Measurements from ENCODE around the gene FOXN1.

The FOXN1 gene

DNA sequence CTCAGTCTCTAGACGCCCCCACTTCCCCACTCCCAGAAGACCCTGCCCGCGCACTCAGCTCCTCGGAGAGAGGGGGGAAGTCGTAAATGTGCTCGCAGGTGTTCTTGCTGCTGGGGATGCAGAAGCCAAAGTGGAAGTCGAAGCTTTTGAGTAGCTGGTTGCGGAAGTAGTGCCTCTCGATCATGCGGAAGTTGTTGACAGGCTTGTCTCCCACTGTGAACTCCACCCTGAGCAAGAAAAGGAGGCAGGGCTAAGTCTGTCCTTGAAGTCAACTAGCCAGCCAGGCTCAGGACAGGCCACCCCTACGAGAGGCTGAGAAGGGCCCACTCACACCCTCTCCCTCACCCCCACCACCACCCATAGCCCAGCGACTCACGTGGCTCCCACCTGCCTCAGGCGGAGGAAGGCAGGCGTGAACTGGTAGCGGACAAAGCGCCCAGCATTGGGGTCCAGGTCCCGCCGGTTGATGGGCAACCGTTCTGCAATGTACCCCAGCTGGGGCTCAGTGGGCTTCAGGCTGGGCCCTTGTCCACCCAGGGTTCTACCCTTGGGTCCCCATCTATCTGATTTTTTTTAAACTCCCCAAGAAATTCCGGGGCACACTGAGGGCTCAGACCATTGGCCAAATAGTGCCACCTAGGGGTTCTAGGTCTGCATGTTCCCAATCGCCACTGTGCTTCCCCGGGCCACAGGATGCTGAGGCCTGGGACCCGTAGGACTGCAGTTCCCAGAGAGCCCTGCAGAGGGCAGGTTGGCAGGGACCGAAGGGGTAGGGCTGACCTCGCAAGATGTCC is 41.7 kb downstream of the FOXN1 start:
- peak; percentile 89 for DNase-seq (ENCODE audit: low spot score)

DNA sequence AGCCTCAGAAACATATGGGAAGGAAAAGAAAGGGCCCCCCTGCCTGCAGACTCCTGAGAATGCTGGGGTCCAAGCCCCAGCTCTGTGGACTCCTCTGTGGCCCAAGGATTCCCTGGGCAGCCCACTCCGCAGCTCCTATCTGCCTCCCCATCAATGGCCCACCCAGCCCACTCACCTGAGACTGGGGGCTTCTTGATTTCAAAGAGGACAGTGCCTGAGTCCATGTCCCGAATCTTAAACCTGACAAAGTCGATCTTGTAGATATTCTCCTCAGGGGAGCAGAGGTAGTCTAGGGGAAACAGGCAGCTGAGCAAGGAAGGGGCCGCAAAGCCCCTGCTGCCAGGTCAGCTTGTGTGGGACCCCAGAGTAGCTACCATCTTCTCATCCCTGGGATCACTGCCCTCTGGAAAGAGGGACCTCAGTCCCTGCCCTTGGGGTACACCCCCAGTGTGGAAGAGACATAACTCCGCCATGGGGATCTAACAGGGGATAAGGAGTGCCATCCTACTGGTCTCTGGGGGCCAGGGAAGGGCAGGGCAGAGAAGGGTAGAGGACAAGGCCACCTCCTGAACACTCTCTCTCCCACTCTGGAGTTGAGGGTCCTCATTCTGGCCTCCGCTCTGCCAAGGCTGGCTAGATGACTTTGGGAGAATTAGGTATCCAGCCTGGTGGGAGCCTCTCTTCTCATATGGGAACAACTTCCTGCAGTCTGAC is 42.4 kb downstream of the FOXN1 start:
- DNase-seq (ENCODE audit: low spot score) = no peak

DNA sequence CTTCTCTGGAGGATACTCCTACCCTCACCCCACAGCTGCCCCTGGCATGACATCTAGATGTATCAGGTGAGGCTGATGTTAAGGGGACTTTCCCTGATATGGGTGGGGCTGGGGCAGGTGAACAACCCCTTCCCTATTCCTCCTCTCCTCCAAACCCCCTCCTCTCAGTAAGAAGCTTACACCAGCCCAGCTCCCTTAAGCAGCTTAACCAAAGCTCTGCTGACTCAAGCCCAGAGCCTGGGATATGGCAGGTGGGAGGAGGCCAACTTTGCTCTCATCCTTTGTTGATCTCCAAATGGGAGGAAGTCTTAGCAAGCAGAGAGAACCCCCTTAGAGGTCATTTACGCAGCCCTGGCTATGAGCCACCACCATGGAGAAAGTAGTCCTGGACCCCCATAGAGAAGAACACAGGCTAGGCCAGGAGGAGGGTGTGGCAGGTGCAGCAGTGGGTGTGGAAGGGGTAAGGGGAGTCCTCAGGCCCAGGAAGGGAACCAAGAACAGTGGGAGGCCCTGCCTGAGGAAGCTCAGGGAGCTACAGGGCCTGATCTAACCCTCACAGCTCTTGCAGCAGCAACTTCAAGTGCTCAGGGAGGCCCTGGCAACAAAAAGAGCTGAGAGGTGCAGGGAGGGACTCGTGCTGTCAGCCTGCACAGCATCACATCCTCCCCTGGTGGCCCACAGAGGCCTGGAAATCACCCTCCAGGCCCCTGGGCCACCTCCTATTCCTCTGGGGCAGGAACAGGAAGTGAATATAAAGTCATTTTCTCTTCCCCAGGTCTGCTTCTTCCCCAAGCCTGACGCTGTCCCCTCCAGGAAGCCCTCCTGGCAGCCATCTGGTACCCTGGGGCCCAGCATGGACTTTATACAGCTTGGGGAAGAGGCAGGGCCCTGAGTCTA is 43.3 kb downstream of the FOXN1 start:
- DNase-seq (ENCODE audit: low spot score) = peak; percentile 65

DNA sequence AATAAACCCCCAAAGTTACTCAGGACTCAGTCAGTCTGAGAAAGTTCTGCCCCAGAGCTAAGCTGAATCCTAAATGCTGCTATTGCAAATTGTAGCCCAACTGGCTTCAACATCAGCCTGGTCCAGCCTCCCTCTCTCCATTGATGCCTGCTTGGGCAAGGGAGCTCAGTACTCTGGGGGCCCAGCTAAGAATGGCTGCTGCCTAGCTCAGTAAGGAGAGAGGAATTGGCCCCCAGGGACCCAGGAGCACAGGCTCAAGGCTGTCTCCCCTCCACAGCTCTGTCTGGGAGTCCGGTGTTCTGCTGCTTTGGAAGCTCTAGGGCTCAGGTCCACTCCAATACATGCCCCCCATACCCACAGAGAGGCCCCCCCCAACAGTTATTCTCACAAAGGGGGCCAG is 44.7 kb downstream of the FOXN1 start:
- DNase-seq (ENCODE audit: low spot score) = no peak

DNA sequence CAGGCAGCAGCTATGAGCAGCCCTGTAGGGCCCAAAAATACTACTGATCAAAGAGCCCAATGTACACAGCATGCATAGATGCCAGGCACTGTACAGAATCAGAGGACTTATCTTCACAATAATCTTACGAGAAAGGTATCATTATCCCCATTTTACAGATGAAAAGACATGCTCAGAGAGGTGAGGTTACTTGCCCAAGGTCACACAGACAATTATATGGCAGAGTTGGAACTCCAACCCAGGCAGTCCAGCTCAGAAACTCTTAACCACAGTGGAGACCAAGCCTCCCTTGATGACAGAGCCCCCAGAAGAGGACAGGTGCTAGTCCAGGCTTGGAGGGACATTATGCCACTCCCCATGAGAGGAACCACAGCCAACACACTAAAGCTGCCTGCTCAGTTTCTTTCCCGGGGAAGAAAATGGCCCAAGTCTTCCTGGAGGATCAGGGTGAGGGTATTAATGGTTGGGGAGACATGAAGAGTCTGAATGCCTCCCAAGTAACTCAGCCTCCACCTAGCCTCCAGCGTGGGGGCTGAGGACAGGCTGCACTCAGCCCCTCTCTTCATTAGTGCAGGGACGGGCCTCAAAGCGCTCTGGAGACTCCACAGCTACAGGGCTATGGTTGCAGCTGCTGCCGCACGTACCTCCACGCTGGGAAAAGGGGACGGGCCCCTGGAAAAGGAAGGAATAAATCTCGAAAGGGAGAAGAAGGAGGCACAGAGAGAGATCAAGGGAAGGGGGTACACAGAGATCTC is 45.5 kb downstream of the FOXN1 start:
- DNase-seq (ENCODE audit: low spot score) = no peak

DNA sequence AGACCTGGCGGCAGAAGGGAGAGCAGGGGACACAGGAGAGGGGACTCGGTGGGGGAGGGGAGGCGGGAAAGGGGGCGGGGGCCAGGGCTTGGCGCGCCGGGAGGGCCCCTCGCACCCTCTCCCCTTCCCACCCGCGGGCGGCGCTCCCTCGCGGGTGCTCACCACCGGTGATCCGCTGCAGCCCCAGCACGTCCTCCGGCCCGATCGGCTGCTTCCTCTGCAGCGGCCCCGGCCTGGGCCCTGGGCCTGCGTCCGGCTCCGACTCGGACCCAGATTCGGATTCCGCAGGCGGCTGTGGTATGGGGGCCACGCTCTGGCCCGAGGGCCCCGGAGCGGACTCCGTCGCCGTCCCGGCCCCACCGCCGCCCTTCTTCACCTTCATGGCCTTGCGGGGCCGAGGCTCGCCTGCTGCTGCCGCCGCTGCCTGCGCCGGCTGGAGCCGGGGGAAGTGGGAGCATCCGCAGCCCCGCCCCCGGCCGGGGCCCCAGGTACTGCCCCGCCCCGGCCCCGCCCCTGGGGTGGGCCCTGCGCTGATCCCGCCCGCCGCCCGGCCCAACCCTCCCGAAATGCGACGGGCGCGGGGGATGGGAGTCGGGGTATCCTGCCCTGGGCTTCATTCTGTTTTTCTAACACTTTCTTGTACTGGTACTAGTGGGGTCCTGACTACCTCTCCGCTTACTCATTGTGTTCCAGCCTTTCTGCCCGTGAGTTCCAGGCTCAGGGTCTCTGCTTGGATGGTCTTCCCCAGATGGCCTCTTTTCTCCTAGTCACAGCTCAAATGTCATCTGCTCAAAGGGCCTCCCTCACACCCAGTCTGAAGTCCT is 46.2 kb downstream of the FOXN1 start, which contains the start of gene UNC119:
Gene UNC119 (minus strand): TSS at position 449 of the 824 bp plus-strand sequence. CDS start 67 bp downstream, at position 382.
- DNase-seq (ENCODE audit: low spot score) = peak; percentile 82

DNA sequence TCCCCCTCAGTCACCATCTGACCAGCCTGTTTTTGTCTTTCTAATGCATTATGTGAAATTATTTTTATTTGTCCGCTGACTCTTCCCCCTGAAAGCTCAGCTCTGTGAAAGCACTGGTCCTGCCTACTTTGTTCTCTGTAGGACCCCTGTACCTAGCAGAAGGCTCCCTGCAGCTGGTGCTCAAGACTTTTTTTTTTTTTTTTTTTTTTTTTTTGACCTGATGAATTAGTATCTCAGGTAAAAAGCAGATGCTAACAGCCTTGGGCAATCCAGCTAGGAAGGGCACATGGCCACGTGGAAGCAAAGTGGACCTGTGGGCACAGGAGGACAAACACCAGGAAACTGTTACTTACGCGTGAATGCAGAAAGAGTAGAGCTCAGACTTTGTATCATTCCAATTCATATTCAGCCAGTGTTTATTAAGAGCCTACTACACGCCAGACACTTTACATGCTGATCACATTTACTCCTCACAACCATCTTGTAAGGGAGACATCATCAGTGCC is 46.9 kb downstream of the FOXN1 start:
- peak; percentile 6 for DNase-seq (ENCODE audit: low spot score)

DNA sequence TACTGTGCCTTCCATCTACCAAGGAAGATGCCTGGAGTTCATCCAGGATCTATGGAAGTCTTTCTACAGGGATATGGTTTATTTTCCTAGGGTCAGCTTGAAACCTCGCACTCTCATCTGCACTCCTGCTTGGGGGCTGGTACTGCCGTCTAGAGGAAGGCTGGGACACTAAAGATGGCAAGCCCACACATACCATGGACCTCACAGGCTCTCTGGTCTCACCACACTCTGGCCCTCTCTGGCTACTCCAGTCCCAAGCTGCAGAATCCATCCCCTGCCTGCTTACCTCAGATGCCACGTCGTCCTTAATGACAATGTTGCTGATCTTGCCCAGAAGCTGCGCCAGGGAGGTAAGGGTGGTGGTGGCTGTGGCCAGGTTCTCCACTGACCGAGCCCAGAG is 48.4 kb downstream of the FOXN1 start:
- no peak for DNase-seq (ENCODE audit: low spot score)

DNA sequence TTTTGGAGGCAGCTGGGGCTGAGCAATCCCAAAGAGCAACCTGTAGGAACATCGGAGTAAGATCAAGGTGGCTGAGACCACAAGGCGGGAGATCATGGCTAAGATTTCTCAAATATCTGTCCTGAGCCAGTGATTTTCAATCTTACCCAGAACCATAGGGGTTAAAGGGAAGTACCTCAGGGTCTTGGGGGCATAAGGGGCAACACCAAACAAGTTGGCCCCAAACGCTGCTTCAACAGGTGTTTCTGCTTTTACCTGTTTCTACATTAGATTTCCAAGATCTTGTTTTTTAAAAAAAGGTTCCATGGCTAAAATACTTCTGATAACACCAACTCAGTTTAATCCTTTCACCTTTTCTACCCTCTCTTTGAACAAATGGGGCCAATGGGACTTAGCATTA is 48.9 kb downstream of the FOXN1 start:
- no peak for DNase-seq (ENCODE audit: low spot score)

DNA sequence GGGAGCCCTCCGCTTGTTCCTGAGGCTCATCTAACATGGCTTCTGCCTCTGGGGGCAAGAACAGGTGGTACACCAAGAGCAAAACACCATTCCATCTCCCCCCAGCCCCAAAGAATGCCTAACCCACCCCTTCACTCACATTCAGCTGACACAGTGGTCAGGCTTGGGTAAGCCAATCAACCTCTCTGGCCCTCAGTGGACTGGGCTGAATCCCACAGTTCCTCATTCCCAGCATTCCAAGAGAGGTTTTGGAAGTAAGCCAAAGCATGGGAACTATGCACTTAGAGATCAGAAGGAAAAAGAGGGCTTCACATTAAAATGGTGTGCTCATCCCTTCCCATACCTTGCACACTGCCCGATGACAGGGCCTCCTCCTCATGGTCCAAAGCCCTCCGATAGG is 57.3 kb downstream of the FOXN1 start:
- DNase-seq (ENCODE audit: low spot score) = no peak

DNA sequence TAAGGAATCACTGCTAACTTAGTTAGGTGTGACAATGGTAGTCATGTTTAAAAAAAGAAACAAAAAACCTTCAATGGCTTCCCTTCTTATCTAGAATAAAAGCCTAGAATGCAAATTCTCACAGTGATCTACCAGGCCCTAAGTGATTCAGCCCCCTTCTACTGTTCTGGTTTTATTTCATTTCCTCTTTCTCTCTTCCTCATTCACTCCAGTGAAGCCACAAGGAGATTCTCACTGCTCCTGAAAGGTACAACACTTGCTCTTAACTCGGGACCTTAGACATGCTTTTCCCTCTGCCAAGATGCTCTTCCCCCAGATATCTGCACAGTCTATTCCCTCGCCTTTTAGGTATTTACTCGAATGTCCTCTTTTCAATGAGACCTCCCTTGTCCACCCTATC is 61.5 kb downstream of the FOXN1 start:
- DNase-seq (ENCODE audit: low spot score) = peak; percentile 76

DNA sequence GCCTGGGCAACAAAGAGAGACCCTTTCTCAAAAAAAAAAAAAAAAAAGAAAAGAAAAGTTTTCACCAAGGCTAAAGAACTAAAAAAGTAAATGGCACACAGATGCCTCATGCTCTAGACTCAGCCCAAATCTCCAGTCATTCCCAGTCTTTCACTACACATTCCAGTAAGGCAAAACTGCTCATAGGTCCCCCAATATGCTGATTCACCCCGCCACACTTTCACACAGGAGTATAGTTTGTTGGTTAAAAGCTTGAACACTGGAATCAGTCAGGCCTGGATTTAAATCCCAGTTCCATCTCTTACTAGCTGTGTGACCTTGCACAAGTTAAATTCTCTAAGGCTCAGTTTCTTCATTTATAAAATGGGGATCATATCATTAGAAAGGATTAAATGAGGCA is 63.3 kb downstream of the FOXN1 start:
- no peak for DNase-seq (ENCODE audit: low spot score)

DNA sequence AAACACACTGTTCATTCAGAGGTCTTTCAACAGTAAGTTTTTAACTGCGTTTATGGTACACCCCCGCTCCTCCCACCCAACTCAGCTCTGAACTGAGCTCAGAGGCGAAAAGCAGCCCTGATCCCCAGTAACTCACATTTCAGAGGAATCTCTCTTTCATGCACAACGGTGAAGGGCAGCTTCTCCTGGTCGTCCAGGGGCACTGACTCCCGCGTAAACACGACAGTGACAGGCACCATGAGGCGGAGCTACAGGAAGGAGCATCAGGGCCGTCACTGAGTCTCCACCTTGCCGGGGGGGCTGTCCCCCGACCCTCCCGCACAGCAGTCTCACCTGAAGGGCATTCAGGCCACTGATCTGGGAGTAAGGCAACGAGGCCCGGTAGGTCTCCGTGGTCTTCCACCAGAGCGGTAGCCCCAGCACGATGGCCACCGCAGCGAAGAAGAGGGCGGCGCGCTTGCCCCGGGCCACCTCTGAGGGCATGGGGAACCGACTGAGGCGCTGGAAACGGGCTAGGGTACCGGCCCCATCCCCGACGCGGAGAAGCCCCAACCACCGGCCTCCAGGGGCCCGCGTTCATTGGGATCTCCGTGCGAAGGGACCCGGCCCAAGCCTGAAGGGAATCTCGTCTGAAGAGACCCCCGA is 64.7 kb downstream of the FOXN1 start:
- peak; percentile 68 for DNase-seq (ENCODE audit: low spot score)

DNA sequence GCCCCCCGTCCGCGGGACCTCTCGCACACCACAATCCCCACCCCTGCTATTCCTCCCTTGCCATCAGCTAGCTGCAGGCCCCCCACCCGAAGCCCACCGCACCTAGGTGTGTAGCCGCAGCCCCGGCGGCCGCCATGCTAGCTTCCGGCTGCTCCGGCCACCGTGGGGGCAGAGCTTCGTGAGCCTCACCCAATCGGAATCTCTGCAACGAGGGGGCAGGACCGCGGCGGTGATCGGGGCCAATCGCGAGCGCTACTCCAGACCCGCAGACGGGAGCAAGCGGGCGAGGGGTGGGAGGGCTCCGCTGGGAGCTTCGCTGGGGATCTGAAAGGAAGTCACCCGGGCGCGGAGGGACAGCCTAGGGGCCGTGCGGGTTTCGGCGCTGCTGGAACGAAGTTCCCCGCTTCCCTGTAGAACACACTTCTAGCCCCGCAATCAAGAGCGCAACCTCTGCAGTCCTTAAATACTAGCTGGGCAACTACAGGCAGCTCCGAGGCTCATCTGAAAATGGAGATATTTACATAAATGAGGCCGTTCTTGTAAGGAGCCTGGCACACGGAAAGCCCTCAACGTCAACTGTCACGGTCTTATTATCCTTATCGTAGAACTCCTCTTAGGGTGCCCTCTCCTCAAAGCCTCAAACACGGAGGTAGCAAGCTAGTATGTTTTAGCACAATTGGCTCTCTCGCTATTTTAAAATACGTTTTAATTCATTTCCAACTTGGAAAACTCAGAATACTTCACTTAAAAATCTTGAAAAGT is 65.4 kb downstream of the FOXN1 start, which contains the start of gene PIGS:
Gene PIGS (minus strand): TSS at position 164 of the 762 bp plus-strand sequence. CDS start 28 bp downstream, at position 136.
- peak; percentile 94 for DNase-seq (ENCODE audit: low spot score)

DNA sequence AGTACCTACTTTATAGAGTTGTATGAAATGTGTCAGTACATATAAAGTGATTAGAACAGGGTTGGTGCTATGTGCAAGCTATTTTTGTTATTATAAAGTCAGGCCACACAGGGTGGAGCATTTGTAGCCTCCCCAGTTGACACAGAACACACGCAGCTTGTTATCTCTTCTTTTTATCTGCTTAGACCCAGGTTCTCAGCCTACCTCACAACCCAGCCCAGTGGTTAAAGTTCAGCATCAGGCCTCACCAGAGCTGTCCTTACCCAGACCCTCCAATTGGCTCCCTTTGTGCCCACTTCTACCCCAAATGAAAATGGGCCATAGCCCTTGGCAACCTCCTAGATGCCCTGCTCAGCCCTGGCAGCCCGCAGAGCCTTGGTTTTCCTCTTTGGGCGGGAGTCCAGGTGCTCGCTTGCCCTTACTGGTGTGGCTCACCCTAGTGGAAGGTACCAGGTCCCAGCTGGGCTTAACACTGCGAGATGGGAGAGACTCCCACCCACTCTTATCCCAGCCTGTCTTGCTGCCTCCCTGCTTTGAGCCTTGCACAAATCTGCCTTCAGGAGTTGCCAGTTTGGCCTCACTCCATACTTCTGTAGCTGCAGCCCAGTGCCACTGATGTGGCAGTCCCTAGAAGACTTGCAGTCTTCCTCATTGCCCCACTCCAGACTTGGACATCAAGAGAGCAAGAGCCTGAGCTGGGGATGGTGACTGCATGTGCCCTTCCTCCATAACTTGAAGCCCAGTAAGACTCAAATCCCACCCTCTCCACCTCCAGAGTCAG is 66.3 kb downstream of the FOXN1 start:
- DNase-seq (ENCODE audit: low spot score) = no peak

DNA sequence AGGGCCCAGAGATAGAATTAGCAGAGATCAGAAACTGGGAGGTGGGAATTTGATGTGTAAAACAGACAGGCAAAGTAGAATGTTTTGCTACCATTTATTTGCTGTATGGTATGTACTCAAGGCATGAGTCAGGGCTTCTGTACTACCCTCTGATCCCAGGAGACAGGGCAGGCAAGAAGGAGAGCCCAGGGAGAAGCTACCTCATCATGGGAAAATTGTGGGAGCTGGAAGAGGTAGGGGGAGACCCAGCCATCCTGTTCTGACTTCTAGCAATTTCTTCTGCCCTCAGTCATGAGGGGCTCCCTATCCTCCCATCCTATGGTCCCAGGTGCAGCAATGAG is 66.9 kb downstream of the FOXN1 start:
- DNase-seq (ENCODE audit: low spot score) = no peak

DNA sequence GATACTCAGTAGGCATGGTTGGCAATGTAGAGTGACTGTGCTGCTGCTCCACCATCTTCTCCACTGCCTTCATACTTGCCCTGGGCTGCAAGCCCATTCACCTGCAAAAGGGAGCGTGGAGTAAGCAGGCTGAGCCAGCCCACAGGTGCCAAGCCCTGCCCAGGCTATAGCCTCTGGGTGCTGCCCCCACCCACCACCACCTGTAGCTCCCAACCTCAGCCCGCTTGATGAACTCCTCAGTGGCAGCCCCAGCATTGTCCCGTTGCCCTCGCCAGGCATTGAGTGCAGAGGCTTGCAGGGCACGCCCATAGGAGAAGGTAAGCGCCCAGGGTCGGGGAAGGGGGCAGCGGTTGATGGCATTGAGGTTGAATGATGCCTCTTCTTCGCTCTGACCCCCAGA is 67.4 kb downstream of the FOXN1 start:
- DNase-seq (ENCODE audit: low spot score) = no peak

DNA sequence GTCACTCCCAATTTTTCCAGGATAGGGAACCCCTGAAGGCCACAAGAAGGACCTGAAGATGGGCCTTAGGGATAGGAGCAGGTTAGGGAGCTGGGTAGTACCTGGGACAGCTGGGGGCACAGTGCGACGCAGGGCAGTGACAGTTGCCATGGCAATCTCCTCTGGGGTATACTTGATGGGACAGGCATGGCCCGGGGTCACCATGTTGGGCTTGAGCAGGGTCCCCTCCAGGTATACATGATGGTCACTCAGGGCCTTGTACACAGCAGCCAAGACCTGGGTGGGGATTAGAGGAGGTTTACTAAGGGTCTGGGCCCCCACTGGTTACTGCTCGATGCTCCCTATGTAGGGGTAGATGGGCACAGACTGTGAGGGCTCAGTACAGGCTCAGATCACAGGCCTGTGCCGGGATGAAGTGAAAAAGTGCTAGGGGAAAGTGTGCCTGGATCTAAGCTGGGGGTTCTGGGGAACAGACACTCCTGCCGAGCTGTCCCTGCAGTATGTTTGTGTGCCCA is 67.9 kb downstream of the FOXN1 start:
- DNase-seq (ENCODE audit: low spot score) = no peak

All from NAMALWA (cell line).